HepG2 (cell line): ENCODE measurements around the gene RRP9. TPM values are rescaled to one million over a fixed set of nuclear protein-coding genes. Genes with fewer than 3 reads are reported as not detected.

Experiments
- ATM ChIP-seq: fragments of 450-650 bp; IDR thresholded peaks from 2 replicates; pipeline ENCODE4 v1.7.1; 2017; ENCODE audit warnings: mild to moderate bottlenecking, borderline replicate concordance
- CEBPB ChIP-seq: IDR thresholded peaks from 2 replicates; pipeline ENCODE4 v1.6.1; 2011; ENCODE audit warnings: low read depth, low read length, improper control_type of control experiment, borderline replicate concordance
- EED ChIP-seq: sonication (generic); formaldehyde crosslinking; IDR thresholded peaks from 2 replicates; pipeline ENCODE4 v1.5.0; 2020; ENCODE audit warnings: mild to moderate bottlenecking, missing genetic modification reagents
- ESRRA ChIP-seq: sonication (generic); formaldehyde crosslinking; IDR thresholded peaks from 2 replicates; pipeline ENCODE4 v1.5.1; 2020; ENCODE audit warnings: mild to moderate bottlenecking, low read depth, missing genetic modification reagents
- EZH2 ChIP-seq: conservative IDR thresholded peaks from 2 replicates; pipeline ENCODE4 v1.6.1; 2012; ENCODE audit warnings: mild to moderate bottlenecking, low read depth, low read length, moderate library complexity
- MED1 ChIP-seq: sonication (generic); formaldehyde crosslinking; IDR thresholded peaks from 2 replicates; pipeline ENCODE4 v1.4.0; 2020; ENCODE audit warnings: missing genetic modification reagents
- NR2F6 ChIP-seq, 2 experiments: IDR thresholded peaks; 2 replicates each; pipeline ENCODE4 v1.6.1; 2016; ENCODE audit warnings: antibody characterized with exemption in 1 of 2, mild to moderate bottlenecking in 1 of 2
- PAXIP1 ChIP-seq: sonication (generic); formaldehyde crosslinking; conservative IDR thresholded peaks from 2 replicates; pipeline ENCODE4 v1.4.0; 2020; ENCODE audit warnings: mild to moderate bottlenecking, missing genetic modification reagents, moderate library complexity
- PHF21A ChIP-seq: sonication (generic); formaldehyde crosslinking; IDR thresholded peaks from 2 replicates; pipeline ENCODE4 v1.5.0; 2020; ENCODE audit warnings: mild to moderate bottlenecking, missing genetic modification reagents
- REXO4 ChIP-seq: sonication (generic); formaldehyde crosslinking; IDR thresholded peaks from 2 replicates; pipeline ENCODE4 v1.8.0; 2022; ENCODE audit warnings: missing genetic modification reagents, mild to moderate bottlenecking, borderline replicate concordance
- SALL1 ChIP-seq: sonication (generic); formaldehyde crosslinking; IDR thresholded peaks from 2 replicates; pipeline ENCODE4 v1.8.0; 2022; ENCODE audit warnings: mild to moderate bottlenecking, missing genetic modification reagents
- SMARCE1 ChIP-seq: fragments of 450-650 bp; IDR thresholded peaks from 2 replicates; pipeline ENCODE4 v1.6.1; 2017; ENCODE audit warnings: borderline replicate concordance
- TFDP1 ChIP-seq: IDR thresholded peaks from 2 replicates; pipeline ENCODE4 v1.6.1; 2016; ENCODE audit warnings: missing compliant biosample characterization, missing genetic modification reagents, borderline replicate concordance
- THAP9 ChIP-seq: sonication (generic); formaldehyde crosslinking; IDR thresholded peaks from 2 replicates; pipeline ENCODE4; 2020; ENCODE audit warnings: missing genetic modification reagents, mild to moderate bottlenecking, borderline replicate concordance
- ZBTB4 ChIP-seq: sonication (generic); formaldehyde crosslinking; IDR thresholded peaks from 2 replicates; pipeline ENCODE4 v1.4.0; 2020; ENCODE audit warnings: missing genetic modification reagents, mild to moderate bottlenecking, borderline replicate concordance
- ZMAT5 ChIP-seq: sonication (generic); formaldehyde crosslinking; IDR thresholded peaks from 2 replicates; pipeline ENCODE4 v1.5.0; 2020; ENCODE audit warnings: mild to moderate bottlenecking, low read depth, missing genetic modification reagents, borderline replicate concordance
- ZNF33B ChIP-seq: sonication (generic); formaldehyde crosslinking; IDR thresholded peaks from 2 replicates; pipeline ENCODE4 v1.5.1; 2020; ENCODE audit warnings: mild to moderate bottlenecking, missing genetic modification reagents
- ZNF431 ChIP-seq: sonication (generic); formaldehyde crosslinking; IDR thresholded peaks from 2 replicates; pipeline ENCODE4 v1.9.0; 2022; ENCODE audit warnings: missing genetic modification reagents, low read depth, mild to moderate bottlenecking, borderline replicate concordance
- ZNF780A ChIP-seq: sonication (generic); formaldehyde crosslinking; IDR thresholded peaks from 2 replicates; pipeline ENCODE4 v1.8.0; 2022; ENCODE audit warnings: mild to moderate bottlenecking, missing genetic modification reagents, moderate library complexity
- polyA plus RNA-seq, 8 experiments: library from polyadenylated mRNA; depleted of rRNA in 3 of 8; stranded (reverse) in 7 of 8; unstranded in 1 of 8; fragments of >200 nt; fragmentation: Illumina TruSeq in 4 of 8; extraction: Trizol in 4 of 8; gene quantifications; 2 replicates each; pipeline versions ENCODE4 v1.2.1 to v1.2.3, GENCODE V29; 2011 to 2016; ENCODE audit warnings: low read depth in 4 of 8, missing spikeins in 1 of 8, mixed read lengths in 1 of 8; ENCODE audit not compliant: insufficient read depth in 1 of 8
- total RNA-seq, 5 experiments: library from RNA; depleted of rRNA; stranded (reverse); fragments of >200 nt; fragmentation: Illumina TruSeq; extraction: Trizol; gene quantifications; 2 replicates each; pipeline ENCODE4 v1.2.3, GENCODE V29; 2016; ENCODE audit warnings: low read depth in 1 of 5

Gene RRP9
- total and polyA plus RNA-seq, 2 of the 13 experiments (the other 11 are each of a cell fraction or from before 2014, with no cell fraction given), result 14.8 to 44.0 TPM

- TF ChIP-seq CEBPB (peak; percentile 60), EZH2 (no peak), PHF21A (CRISPR knock-in tag) (0 out of 2 replicates have a peak, but pooled peaks have one; percentile 30), REXO4 (CRISPR knock-in tag) (no peak), TFDP1 (CRISPR knock-in tag) (no peak), ZBTB4 (no peak), SMARCE1 (no peak), NR2F6 (IDR thresholded peaks at IDR 0.05) (peak; percentile 48), NR2F6 (CRISPR knock-in tag; IDR thresholded peaks at IDR 0.05) (peak; percentile 68; the same call in 1 of the 2 replicates), THAP9 (CRISPR knock-in tag) (no peak), ZNF33B (CRISPR knock-in tag) (no peak), PAXIP1 (CRISPR knock-in tag) (peak; percentile 53; the same call in 1 of the 2 replicates), ESRRA (CRISPR knock-in tag) (peak; percentile 51; the same call in 1 of the 2 replicates), ZMAT5 (CRISPR knock-in tag) (no peak), EED (CRISPR knock-in tag) (no peak), ATM (no peak), SALL1 (CRISPR knock-in tag) (peak; percentile 39), ZNF780A (CRISPR knock-in tag) (no peak), MED1 (0 out of 2 replicates have a peak, but pooled peaks have one; percentile 24), ZNF431 (CRISPR knock-in tag) (no peak)
These were observed 9.2 kb upstream of the RRP9 start (continued) for GRCh38 chr3:51950899-51951298.
